ENCODE data around the gene PPP1R15A.
"Not testable (repeated sequence)": the region's sequence is repeated elsewhere in the genome, so short reads cannot be mapped to it uniquely, and the experiment has no call there.

PPP1R15A gene

GRCh38 chr19:48859711-48860572 is 12.3 kb upstream of the PPP1R15A start:
- DNase-seq (ENCODE audit: low read depth) = no peak

DNA sequence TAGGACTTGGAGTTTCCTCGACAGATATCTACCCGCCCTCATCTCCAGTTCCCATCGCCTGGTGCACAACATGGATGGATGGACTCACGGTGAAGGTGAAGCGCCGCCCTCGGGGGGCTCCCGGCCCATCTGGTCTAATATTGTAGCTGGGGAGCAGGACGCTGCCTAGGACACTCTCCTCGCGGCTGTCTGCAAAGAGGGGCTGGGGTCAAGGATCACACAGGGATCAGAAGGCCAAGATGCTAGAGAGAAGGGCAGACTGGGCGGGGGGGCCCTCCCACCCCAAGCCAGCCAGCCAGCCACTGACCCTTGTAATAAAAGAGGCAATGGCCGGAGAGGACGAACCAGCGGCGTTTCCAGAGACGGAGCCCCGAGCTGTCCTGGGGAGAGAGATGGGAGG is 10.9 kb upstream of the PPP1R15A start:
- no peak for DNase-seq (ENCODE audit: low read depth)

- DNase-seq (ENCODE audit: low read depth) = no peak
These were observed 9.4 kb upstream of the PPP1R15A start for GRCh38 chr19:48862827-48863226.

GRCh38 chr19:48866692-48867091 is 5.5 kb upstream of the PPP1R15A start:
- DNase-seq (ENCODE audit: low read depth) = peak; percentile 39

GRCh38 chr19:48867123-48867745 is 5.0 kb upstream of the PPP1R15A start:
- DNase-seq (ENCODE audit: low read depth) = no peak

GRCh38 chr19:48867746-48868113 is 4.5 kb upstream of the PPP1R15A start:
- no peak for DNase-seq (ENCODE audit: low read depth)

DNA sequence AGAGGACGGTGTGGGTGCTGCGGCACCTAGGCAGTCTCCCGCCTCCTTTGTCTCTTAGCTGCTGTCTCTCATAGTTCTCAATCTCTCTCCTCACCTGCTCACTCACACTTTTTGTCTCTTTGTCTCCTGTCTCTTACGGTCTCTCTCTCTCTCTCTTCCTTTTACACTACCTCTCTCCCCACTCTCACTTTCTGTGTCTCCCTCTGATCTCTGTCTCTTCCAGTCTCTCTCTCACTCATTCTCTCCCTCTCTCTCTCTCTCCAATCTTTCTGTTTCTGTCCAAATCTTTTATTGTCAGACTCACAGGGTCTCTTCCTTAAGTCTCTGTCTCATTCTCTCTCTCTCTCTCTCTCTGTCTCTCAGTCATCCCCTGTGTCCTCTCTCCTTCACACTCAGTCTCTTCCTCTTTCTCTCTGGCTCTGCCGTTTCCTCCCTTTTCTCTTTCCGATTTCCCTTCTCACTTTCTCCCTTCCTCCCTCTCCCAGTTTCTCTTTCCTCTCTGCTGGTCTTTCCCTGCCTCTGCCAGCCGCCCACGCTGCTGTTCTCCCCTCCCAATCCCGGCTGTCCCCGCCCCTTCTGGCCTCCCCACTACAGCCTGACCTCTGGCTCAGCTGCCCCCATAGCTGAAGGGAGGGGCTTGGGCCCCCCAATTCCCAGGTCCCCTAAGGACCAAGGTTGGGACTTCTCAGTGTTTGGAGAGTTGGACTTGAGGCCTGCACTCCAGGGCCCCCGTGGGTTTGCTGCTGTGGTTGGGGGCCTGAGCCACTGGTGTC is 3.9 kb upstream of the PPP1R15A start, which contains the start of gene PLEKHA4:
Gene PLEKHA4, minus strand, starts transcription at position 504 of the 773 bp plus-strand sequence. CDS start 997 bp downstream, outside the sequence.
- peak; percentile 71 for DNase-seq (ENCODE audit: low read depth)

GRCh38 chr19:48870048-48870447 is 2.2 kb upstream of the PPP1R15A start:
- DNase-seq (ENCODE audit: low read depth) = no peak

GRCh38 chr19:48871471-48872181 is 595 bp upstream of the PPP1R15A start:
- not testable (repeated sequence) for DNase-seq (ENCODE audit: low read depth)

- DNase-seq (ENCODE audit: low read depth) = peak; percentile 97
These were observed 759 bp downstream of the PPP1R15A start for GRCh38 chr19:48872884-48873475.

DNA sequence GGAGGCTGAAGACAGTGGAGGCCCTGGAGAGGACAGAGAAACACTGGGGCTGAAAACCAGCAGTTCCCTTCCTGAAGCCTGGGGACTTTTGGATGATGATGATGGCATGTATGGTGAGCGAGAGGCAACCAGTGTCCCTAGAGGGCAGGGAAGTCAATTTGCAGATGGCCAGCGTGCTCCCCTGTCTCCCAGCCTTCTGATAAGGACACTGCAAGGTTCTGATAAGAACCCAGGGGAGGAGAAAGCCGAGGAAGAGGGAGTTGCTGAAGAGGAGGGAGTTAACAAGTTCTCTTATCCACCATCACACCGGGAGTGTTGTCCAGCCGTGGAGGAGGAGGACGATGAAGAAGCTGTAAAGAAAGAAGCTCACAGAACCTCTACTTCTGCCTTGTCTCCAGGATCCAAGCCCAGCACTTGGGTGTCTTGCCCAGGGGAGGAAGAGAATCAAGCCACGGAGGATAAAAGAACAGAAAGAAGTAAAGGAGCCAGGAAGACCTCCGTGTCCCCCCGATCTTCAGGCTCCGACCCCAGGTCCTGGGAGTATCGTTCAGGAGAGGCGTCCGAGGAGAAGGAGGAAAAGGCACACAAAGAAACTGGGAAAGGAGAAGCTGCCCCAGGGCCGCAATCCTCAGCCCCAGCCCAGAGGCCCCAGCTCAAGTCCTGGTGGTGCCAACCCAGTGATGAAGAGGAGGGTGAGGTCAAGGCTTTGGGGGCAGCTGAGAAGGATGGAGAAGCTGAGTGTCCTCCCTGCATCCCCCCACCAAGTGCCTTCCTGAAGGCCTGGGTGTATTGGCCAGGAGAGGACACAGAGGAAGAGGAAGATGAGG is 1.5 kb downstream of the PPP1R15A start:
- DNase-seq (ENCODE audit: low read depth) = no peak

DNA sequence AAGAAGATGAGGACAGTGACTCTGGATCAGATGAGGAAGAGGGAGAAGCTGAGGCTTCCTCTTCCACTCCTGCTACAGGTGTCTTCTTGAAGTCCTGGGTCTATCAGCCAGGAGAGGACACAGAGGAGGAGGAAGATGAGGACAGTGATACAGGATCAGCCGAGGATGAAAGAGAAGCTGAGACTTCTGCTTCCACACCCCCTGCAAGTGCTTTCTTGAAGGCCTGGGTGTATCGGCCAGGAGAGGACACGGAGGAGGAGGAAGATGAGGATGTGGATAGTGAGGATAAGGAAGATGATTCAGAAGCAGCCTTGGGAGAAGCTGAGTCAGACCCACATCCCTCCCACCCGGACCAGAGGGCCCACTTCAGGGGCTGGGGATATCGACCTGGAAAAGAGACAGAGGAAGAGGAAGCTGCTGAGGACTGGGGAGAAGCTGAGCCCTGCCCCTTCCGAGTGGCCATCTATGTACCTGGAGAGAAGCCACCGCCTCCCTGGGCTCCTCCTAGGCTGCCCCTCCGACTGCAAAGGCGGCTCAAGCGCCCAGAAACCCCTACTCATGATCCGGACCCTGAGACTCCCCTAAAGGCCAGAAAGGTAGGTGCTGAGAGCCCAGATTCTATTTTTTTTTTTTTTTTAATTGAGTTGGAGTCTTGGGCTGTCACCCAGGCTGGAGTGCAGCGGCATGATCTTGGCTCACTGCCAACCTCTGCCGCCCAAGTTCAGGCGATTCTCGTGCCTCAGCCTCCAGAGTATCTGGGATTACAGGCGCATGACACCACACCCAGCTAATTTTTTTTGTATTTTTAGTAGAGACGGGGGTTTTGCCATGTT is 2.3 kb downstream of the PPP1R15A start:
- DNase-seq (ENCODE audit: low read depth) = peak; percentile 83

DNA sequence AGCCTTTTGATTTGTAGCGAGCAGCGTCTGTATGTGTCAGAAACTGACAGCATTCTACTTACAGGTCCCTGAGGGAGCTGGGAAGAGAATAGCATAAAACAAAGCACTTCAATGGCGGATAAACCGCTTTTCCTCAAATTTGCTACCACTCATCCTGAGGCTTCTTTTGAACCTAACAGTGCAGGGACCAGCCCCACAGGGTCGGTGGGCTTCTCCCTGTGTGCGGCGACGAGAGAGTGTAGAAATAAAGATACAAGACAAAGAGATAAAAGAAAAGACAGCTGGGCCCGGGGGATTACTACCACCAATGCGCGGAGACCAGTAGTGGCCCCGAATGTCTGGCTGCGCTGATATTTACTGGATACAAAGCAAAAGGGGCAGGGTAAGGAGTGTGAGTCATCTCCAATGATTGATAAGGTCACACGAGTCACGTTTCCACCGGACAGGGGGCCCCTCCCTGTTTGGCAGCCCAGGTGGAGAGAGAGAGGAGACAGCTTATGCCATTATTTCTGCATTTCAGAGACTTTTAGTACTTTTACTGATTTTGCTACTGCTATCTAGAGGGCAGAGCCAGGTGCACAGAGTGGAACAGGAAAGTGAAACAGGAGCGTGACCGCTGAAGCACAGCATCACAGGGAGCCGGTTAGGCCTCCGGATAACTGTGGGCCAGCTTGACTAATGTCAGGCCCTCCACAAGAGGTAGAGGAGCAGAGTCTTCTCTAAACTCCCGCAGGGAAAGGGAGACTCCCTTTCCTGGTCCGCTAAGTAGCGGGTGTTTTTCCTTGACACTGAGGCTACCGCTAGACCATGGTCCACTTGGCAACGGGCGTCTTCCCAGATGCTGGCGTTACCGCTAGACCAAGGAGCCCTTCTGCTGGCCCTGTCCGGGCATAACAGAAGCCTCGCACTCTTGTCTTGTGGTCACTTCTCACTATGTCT is 4.1 kb downstream of the PPP1R15A start:
- peak; percentile 27 for DNase-seq (ENCODE audit: low read depth)

DNA sequence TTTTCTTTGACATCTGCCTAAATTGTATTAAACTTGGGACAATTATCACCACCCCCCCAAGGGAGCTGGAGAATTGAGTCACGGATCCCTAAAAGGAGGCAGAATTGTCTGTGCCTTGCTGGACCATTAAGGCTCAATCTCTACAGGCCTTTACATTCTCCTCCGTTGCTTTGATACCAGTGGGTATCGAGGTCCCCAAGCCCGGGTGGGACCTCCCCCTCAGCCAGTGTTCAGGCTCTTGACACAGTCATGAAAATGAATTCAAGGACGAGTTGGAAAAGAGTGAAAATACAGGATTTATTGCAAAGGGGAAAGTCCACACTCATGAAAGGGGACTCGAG is 5.6 kb downstream of the PPP1R15A start:
- DNase-seq (ENCODE audit: low read depth) = no peak

- peak; percentile 23 for DNase-seq (ENCODE audit: low read depth)
These were observed 6.2 kb downstream of the PPP1R15A start for GRCh38 chr19:48878196-48879024.

DNA sequence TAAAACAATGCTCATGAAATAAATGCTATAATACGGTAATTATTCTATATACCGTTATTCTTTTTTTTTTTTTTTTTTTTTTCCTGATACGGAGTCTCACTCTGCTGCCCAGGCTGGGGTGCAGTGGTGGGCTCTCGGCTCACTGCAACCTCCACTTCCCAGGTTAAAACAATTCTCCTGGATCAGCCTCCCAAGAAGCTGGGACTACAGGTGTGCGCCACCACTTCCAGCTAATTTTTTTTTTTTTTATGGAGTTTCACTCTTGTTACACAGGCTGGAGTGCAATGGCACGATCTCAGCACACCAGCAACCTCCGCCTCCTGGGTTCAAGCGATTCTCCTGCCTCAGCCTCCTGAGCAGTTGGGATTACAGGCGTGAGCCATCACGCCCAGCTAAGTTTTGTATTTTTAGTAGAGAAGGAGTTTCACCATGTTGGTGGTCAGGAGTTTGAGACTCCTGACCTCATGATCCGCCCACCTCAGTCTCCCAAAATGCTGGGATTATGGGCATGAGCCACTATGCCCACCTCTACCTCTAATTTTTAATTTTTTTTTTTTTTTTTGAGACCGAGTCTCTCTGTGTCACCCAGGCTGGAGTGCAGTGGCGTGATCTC is 6.9 kb downstream of the PPP1R15A start:
- no peak for DNase-seq (ENCODE audit: low read depth)

DNA sequence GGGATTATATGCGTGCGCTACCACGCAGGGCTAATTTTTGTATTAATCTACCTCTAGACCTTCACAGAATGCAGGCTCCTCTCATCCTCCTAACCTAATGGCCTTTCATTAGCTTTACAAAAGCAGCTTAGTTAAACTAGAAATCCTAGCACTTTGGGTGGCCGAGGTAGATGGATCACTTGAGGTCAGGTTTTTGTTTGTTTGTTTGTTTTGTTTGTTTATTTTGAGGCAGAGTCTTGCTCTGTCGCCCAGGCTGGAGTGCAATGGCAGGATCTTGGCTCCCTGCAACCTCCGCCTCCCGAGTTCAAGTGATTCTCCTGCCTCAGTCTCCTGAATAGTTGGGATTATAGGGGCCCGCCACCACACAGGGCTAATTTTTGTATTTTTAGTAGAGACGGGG is 7.5 kb downstream of the PPP1R15A start:
- DNase-seq (ENCODE audit: low read depth) = not testable (repeated sequence)
